ENCODE data around the gene SLC25A25. TPM values are rescaled to one million over a fixed set of nuclear protein-coding genes. Genes with fewer than 3 reads are reported as not detected.

SLC25A25 gene
- total RNA-seq, 3 donors from 2014 or later (not counting 1 experiment from before 2014, with no cell fraction given) = 16.8 to 19.1 (median 18.9) TPM

DNA sequence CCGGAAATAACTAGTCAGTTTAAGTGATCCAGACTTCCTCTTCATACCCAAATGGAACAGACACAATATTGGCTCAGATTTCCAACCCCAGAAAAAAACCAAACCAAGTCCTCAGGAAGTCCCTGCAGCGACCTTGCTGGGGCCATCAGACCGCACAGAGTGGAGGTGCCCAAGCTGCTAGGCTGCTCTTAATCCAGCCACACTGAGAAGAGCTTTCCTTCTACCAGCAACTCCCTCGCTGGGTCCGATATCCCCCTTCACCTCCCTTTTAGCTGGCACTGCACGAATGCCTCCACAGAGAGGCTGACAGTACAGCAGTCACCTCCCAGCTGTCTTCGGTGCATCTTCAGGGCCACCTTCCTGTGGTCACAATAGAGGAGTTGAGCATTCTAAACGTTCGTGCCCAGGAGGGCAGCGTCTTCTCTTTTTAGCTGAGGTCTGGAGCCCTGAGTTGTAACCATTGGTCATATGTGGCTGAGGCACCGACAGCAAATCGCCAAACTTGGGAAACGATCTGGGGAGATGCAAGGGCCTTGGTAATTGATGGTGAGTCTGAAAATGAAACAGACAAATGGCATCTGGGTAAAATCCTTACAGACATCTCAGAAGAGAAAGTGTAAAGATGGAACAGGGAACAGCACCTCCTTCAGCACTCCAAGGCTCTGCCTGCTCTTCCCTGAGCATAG, 6.6 kb upstream of the SLC25A25 start:
- Histone ChIP-seq H3K9me3 (ENCODE audit: control insufficient read depth, insufficient read depth, low read length) (no peaks in the 10 kb centered on the region), H3K27me3 (ENCODE audit: control insufficient read depth, insufficient read depth, low read length) (no peaks in the 10 kb centered on the region), H3K4me3 (ENCODE audit: low read length) (no peak overlapping the region), H3K27ac (ENCODE audit: low read length) (peak overlapping the region; percentile 69), H3K36me3 (ENCODE audit: control insufficient read depth, insufficient read depth, low read length) (peaks cover 9% of the 10 kb centered on the region), H3K4me1 (ENCODE audit: control insufficient read depth, insufficient read depth, low read length) (peaks cover 56% of the 10 kb centered on the region)
- no peak for TF ChIP-seq CTCF (IDR thresholded peaks at IDR 0.05)
- intact Hi-C loops (cut with micrococcal nuclease) = loop anchor here (10.0 kb wide), 1 partner anchor 287 kb away; the partner anchor contains the start of gene SH2D3C
- Mint-ChIP-seq H3K4me3 (peak overlapping the region; percentile 67), H3K36me3 (no peaks in the 10 kb centered on the region), H3K9me3 (no peaks in the 10 kb centered on the region), H3K27ac (peak overlapping the region; percentile 83 to 88), H3K27me3 (ENCODE audit: low read depth in 2 of 2) (no peaks in the 10 kb centered on the region), H3K4me1 (peaks cover 28 to 30% of the 10 kb centered on the region in 2 donors)
- DNase-seq = peak in 1 of 2 donors; percentile 41
- ATAC-seq = peak; percentile 35 to 60 (median 50)
- 13% methylated on average over 13 of the region's 13 CpGs for WGBS (ENCODE audit: insufficient coverage)

DNA sequence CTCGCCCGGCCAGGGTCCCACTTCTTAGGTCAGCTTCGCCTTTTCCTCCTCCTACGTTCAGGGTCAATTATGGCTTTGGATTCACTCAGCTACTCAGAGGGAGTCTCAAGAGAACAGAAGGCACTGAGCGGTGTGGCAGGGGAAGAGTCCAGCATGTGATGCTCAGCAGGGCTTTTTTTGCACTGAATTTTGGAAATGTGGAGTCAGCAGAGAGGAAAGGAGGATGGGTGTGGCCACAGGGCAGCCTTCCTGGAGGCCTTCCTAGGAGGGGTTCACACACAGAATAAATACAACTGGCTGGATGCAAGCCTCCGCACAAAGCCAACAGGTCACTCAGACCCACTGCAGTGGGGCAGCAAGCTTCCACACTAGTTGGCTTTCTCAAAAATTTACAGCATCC, 5.8 kb upstream of the SLC25A25 start:
- Mint-ChIP-seq H3K4me3 (no peak overlapping the region), H3K27ac (peak overlapping the region; percentile 83 to 88), H3K27me3 (ENCODE audit: low read depth in 2 of 2) (no peaks in the 10 kb centered on the region), H3K4me1 (peaks cover 28 to 31% of the 10 kb centered on the region in 2 donors), H3K36me3 (no peaks in the 10 kb centered on the region), H3K9me3 (no peaks in the 10 kb centered on the region)
- Histone ChIP-seq H3K27ac (ENCODE audit: low read length) (no peak overlapping the region), H3K4me3 (ENCODE audit: low read length) (no peak overlapping the region), H3K4me1 (ENCODE audit: control insufficient read depth, insufficient read depth, low read length) (peaks cover 63% of the 10 kb centered on the region), H3K9me3 (ENCODE audit: control insufficient read depth, insufficient read depth, low read length) (no peaks in the 10 kb centered on the region), H3K36me3 (ENCODE audit: control insufficient read depth, insufficient read depth, low read length) (peaks cover 9% of the 10 kb centered on the region), H3K27me3 (ENCODE audit: control insufficient read depth, insufficient read depth, low read length) (no peaks in the 10 kb centered on the region)
- WGBS (ENCODE audit: insufficient coverage) = 75% methylated on average over 6 of the region's 6 CpGs
- ATAC-seq = no peak
- no peak for TF ChIP-seq CTCF (IDR thresholded peaks at IDR 0.05)
- DNase-seq = no peak
- intact Hi-C loops (cut with micrococcal nuclease) = loop anchor here (10.0 kb wide), 1 partner anchor 287 kb away; the partner anchor contains the start of gene SH2D3C

DNA sequence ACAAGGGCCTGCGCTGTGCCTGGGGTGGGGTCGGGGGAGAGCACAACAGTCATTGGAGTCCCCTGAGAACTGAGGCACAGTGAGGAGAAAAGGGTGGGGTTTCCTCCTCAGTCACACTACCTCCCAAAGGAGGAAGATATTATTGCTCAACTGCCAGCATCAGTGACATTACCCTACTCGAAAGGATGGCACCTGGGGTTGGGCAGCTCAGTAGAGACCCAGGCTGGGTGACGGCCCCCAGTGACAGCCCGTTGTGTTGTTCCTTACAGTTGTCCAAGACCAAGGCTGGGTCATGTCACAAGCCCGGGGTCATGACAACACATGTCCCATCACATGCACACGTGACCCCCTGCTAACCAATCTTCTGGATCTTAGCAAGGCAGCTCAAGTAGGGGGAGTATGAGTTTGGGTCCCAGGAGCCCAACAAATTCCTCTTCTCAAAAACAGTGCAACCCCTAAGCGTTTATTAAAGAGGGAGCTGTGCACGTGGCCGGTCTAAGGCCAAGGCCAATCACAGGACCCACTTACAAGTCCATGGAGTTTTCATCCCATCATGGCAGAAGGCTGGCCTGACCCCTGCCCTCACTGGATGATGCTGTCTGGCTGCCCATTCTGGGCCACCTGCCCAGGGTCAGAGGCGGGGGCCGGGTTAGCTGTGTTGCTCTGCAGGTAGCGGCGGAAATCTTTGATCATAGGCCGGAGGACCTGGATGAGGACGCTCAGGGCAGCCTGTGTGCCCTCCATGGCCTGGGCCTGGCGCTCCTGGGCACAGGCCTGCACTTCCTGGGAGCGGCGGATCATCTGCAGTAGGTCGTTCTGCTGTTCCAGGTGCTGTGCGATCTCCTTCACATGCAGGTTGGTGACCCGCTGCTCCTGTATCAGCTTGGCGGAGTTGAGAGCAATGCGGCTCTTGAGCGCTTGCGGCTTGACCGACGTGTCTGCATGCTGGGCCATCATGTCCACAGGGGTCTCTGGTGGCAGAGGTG, 4.9 kb upstream of the SLC25A25 start:
- H3K27ac Mint-ChIP-seq = no peak overlapping the region
- no peak for ATAC-seq
- no peak for TF ChIP-seq CTCF (IDR thresholded peaks at IDR 0.05)
- H3K9me3 Mint-ChIP-seq = no peaks in the 10 kb centered on the region
- intact Hi-C loops (cut with micrococcal nuclease) = loop anchor here (10.0 kb wide), 1 partner anchor 288 kb away; the partner anchor contains the start of gene SH2D3C
- no peak overlapping the region for H3K4me3 ChIP-seq (ENCODE audit: low read length)
- no peaks in the 10 kb centered on the region for H3K27me3 Mint-ChIP-seq (ENCODE audit: low read depth in 2 of 2)
- H3K9me3 ChIP-seq (ENCODE audit: control insufficient read depth, insufficient read depth, low read length) = no peaks in the 10 kb centered on the region
- WGBS (ENCODE audit: insufficient coverage) = 91% methylated on average over 28 of the region's 28 CpGs
- H3K36me3 Mint-ChIP-seq = no peaks in the 10 kb centered on the region
- no peak for DNase-seq
- H3K4me3 Mint-ChIP-seq = no peak overlapping the region
- no peaks in the 10 kb centered on the region for H3K27me3 ChIP-seq (ENCODE audit: control insufficient read depth, insufficient read depth, low read length)
- no peak overlapping the region for H3K27ac ChIP-seq (ENCODE audit: low read length)
- peaks cover 28 to 31% of the 10 kb centered on the region in 2 donors for H3K4me1 Mint-ChIP-seq
- H3K4me1 ChIP-seq (ENCODE audit: control insufficient read depth, insufficient read depth, low read length) = peaks cover 63% of the 10 kb centered on the region
- peaks cover 9% of the 10 kb centered on the region for H3K36me3 ChIP-seq (ENCODE audit: control insufficient read depth, insufficient read depth, low read length)
